SH-SY5Y (cell line): Measurements from ENCODE around the gene RELN.

ENCODE experiments used
- GATA2 ChIP-seq: IDR thresholded peaks from 2 replicates; pipeline ENCODE4 v1.6.1; 2011; ENCODE audit warnings: mild to moderate bottlenecking, low read depth, low read length
- GATA3 ChIP-seq: IDR thresholded peaks from 2 replicates; pipeline ENCODE4 v1.6.1; 2011; ENCODE audit warnings: low read depth, mild to moderate bottlenecking, low read length, moderate library complexity

GRCh38 chr7:103637094-103637493, 352.4 kb downstream of the RELN start:
- TF ChIP-seq GATA3, result no peak
- no peak for TF ChIP-seq GATA2
